AG04449 (cell line): ENCODE results near the gene MAPKAPK2.

ENCODE experiments used
- CTCF ChIA-PET: fragments of 350-600 bp; formaldehyde crosslinking; extraction: SDS; loops from one replicate; lab custom pipeline; 2021; ENCODE audit warnings: antibody characterized with exemption; lab: Yijun Ruan, JAX
- POLR2A ChIA-PET: fragments of 400-600, 350-600 bp; formaldehyde crosslinking; extraction: SDS; loops from one replicate; lab custom pipeline; 2020; ENCODE audit warnings: antibody characterized with exemption, inconsistent platforms; lab: Yijun Ruan, JAX
- DNase-seq: peaks from one replicate; pipeline ENCODE4 v3.0.0-alpha.2; 2010; ENCODE audit warnings: low read depth, low spot score
- H3K4me3 ChIP-seq: 2 replicates; pipeline ENCODE4 v1.5.1; 2011; ENCODE audit warnings: low read depth, mild to moderate bottlenecking, control low read depth, low read length
- CTCF ChIP-seq: IDR thresholded peaks from one replicate; pipeline ENCODE4 v1.5.1; 2011; ENCODE audit warnings: mild to moderate bottlenecking, moderate library complexity, low read length, control low read depth, inconsistent platforms; ENCODE audit not compliant: insufficient read depth; ENCODE audit errors: missing control alignments

Gene MAPKAPK2

GRCh38 chr1:206728697-206728987 is 43.9 kb downstream of the MAPKAPK2 start:
- no peak for DNase-seq
- TF ChIP-seq CTCF, result no peak
- ChIA-PET CTCF (interaction anchor here (0.9 to 21.1 kb wide), 6 partner anchors 10 to 189 kb away, joined by 3 to 490 read pairs (median 78); partner anchors contain the start of gene FCMR), POLR2A (no interaction called here)
- H3K4me3 ChIP-seq, result no peak overlapping the region

- TF ChIP-seq CTCF, result no peak
- no peak overlapping the region for H3K4me3 ChIP-seq
- POLR2A ChIA-PET, result no interaction called here
- CTCF ChIA-PET, result interaction anchor here (7.2 to 21.1 kb wide), 4 partner anchors 16 to 188 kb away, joined by 66 to 490 read pairs (median 128); partner anchors contain the start of gene FCMR
- DNase-seq, result no peak
These were observed 44.3 kb downstream of the MAPKAPK2 start for GRCh38 chr1:206729050-206729449.

GRCh38 chr1:206729507-206729906 is 44.8 kb downstream of the MAPKAPK2 start:
- DNase-seq, result no peak
- POLR2A ChIA-PET, result no interaction called here
- no peak for TF ChIP-seq CTCF
- no peak overlapping the region for H3K4me3 ChIP-seq
- CTCF ChIA-PET, result interaction anchor here (2.0 to 21.1 kb wide), 4 partner anchors 17 to 188 kb away, joined by 17 to 490 read pairs (median 128); partner anchors contain the start of gene FCMR

- no peak for TF ChIP-seq CTCF
These were observed 47.8 kb downstream of the MAPKAPK2 start for GRCh38 chr1:206732508-206732907.

GRCh38 chr1:206732992-206733391 is 48.3 kb downstream of the MAPKAPK2 start:
- DNase-seq, result no peak
- no peak overlapping the region for H3K4me3 ChIP-seq
- CTCF ChIA-PET, result interaction anchor here (0.9 to 21.1 kb wide), 11 partner anchors 7 to 249 kb away, joined by 3 to 490 read pairs (median 41); partner anchors contain the start of gene FCMR
- POLR2A ChIA-PET, result no interaction called here
- no peak for TF ChIP-seq CTCF

More at GRCh38 chr1:206732508-206732907, 47.8 kb downstream of the MAPKAPK2 start:
- ChIA-PET CTCF (interaction anchor here (1.3 to 21.1 kb wide), 9 partner anchors 10 to 249 kb away, joined by 4 to 490 read pairs (median 47); partner anchors contain the start of gene FCMR), POLR2A (no interaction called here)
- no peak overlapping the region for H3K4me3 ChIP-seq
- no peak for DNase-seq

- ChIA-PET CTCF (interaction anchor here (0.7 to 21.1 kb wide), 55 partner anchors 8 to 765 kb away, joined by 3 to 490 read pairs (median 4); partner anchors contain the start of genes DYRK3, EIF2D, FCMR and IL10), POLR2A (no interaction called here)
- peak; percentile 70 for TF ChIP-seq CTCF
- no peak overlapping the region for H3K4me3 ChIP-seq
- no peak for DNase-seq
These were observed 49.9 kb downstream of the MAPKAPK2 start for GRCh38 chr1:206734499-206735142.
